IPS-11a (cell line): ENCODE measurements around the gene MBOAT1.

Experiments used
- H3K4me3 ChIP-seq: one replicate; pipeline ENCODE4 v1.5.1; 2013; ENCODE audit warnings: low read depth, low read length, control low read depth

MBOAT1 gene

GRCh38 chr6:20110478-20110877, 101.8 kb downstream of the MBOAT1 start:
- no peak overlapping the region for H3K4me3 ChIP-seq

- no peak overlapping the region for H3K4me3 ChIP-seq
Observed at GRCh38 chr6:20109526-20109925, 102.7 kb downstream of the MBOAT1 start.

GRCh38 chr6:20105838-20106237, 106.4 kb downstream of the MBOAT1 start:
- H3K4me3 ChIP-seq: no peak overlapping the region

GRCh38 chr6:20104696-20105095, 107.6 kb downstream of the MBOAT1 start:
- no peak overlapping the region for H3K4me3 ChIP-seq

GRCh38 chr6:20102397-20103073, 109.7 kb downstream of the MBOAT1 start:
- no peak overlapping the region for H3K4me3 ChIP-seq

- no peak overlapping the region for H3K4me3 ChIP-seq
Observed at GRCh38 chr6:20099156-20099555, 113.1 kb downstream of the MBOAT1 start.

GRCh38 chr6:20098267-20098876, 113.9 kb downstream of the MBOAT1 start:
- H3K4me3 ChIP-seq: no peak overlapping the region

- no peak overlapping the region for H3K4me3 ChIP-seq
Observed at GRCh38 chr6:20096536-20096935, 115.7 kb downstream of the MBOAT1 start.

- H3K4me3 ChIP-seq: no peak overlapping the region
Observed at GRCh38 chr6:20095436-20095835, 116.8 kb downstream of the MBOAT1 start.

- no peak overlapping the region for H3K4me3 ChIP-seq
Observed at GRCh38 chr6:20092071-20092566, 120.2 kb downstream of the MBOAT1 start.

GRCh38 chr6:20086992-20087391, 125.3 kb downstream of the MBOAT1 start:
- H3K4me3 ChIP-seq: no peak overlapping the region

- H3K4me3 ChIP-seq: no peak overlapping the region
Observed at GRCh38 chr6:20085817-20086216, 126.5 kb downstream of the MBOAT1 start.

GRCh38 chr6:20084411-20084810, 127.9 kb downstream of the MBOAT1 start:
- no peak overlapping the region for H3K4me3 ChIP-seq

GRCh38 chr6:20071998-20072397, 140.3 kb downstream of the MBOAT1 start:
- H3K4me3 ChIP-seq: no peak overlapping the region

GRCh38 chr6:20070047-20070446, 142.2 kb downstream of the MBOAT1 start:
- no peak overlapping the region for H3K4me3 ChIP-seq

GRCh38 chr6:20069021-20069522, 143.2 kb downstream of the MBOAT1 start:
- H3K4me3 ChIP-seq: no peak overlapping the region

- no peak overlapping the region for H3K4me3 ChIP-seq
Observed at GRCh38 chr6:20068421-20068988, 143.8 kb downstream of the MBOAT1 start.

- no peak overlapping the region for H3K4me3 ChIP-seq
Observed at GRCh38 chr6:20061952-20062351, 150.3 kb downstream of the MBOAT1 start.

- H3K4me3 ChIP-seq: no peak overlapping the region
Observed at GRCh38 chr6:20060252-20060651, 152.0 kb downstream of the MBOAT1 start.

GRCh38 chr6:20058912-20059311, 153.4 kb downstream of the MBOAT1 start:
- no peak overlapping the region for H3K4me3 ChIP-seq

GRCh38 chr6:20058121-20058905, 154.0 kb downstream of the MBOAT1 start:
- H3K4me3 ChIP-seq: no peak overlapping the region
